K562 (cell line): ENCODE measurements around the gene DTNB. TPM values are rescaled to one million over a fixed set of nuclear protein-coding genes. Genes with fewer than 3 reads are reported as not detected.

Experiments
- ATAC-seq: fragments of 200-7000 bp; cut with Tn5 transposase; 3 replicates; pipeline ENCODE4 v1.9.1; 2020; ENCODE audit warnings: moderate library complexity
- BruUV-seq: library from RNA; stranded (reverse); fragments of 400-500 nt; replicated peaks from 2 replicates; lab custom pipeline; 2021; lab: Mats Ljungman, UMichigan
- CTCF ChIA-PET: fragments of 300-600 bp; formaldehyde crosslinking; extraction: SDS; loops from one replicate; lab custom pipeline; 2021; ENCODE audit warnings: low intra/inter-chr PET ratio; lab: Yijun Ruan, JAX
- POLR2A ChIA-PET: fragments of 300-600, 350-650 bp; sonication (Branson Sonifier 250); formaldehyde crosslinking; extraction: SDS; loops from one replicate; lab custom pipeline; 2021; ENCODE audit warnings: antibody characterized with exemption, inconsistent platforms; lab: Yijun Ruan, JAX
- DNase-seq, 4 experiments: peaks; one replicate each; pipeline versions ENCODE4 v3.0.0 to v3.0.0-alpha.2; 2011 to 2018; ENCODE audit warnings: low spot score in 3 of 4, mixed read lengths in 3 of 4; ENCODE audit errors: extremely low read depth in 1 of 4
- FAIRE-seq: peaks from 2 replicates; lab custom pipeline; 2011; peaks lifted over from hg19 to GRCh38; lab: Jason Lieb, UNC
- H2AFZ ChIP-seq: 2 replicates; pipeline ENCODE4 v1.6.0; 2011; ENCODE audit warnings: low read depth, low read length, control low read depth, inconsistent platforms
- H3K27ac ChIP-seq: fragments of 200-600 bp; 3 replicates; pipeline ENCODE4 v1.8.0; 2011; ENCODE audit warnings: low read depth, mild to moderate bottlenecking, control low read depth, inconsistent platforms, low read length, moderate library complexity, mixed read lengths; ENCODE audit errors: extremely low read depth
- H3K27me3 ChIP-seq, 2 experiments: fragments of 300-600 bp in 1 of 2; 2 replicates in 1 of 2; 3 replicates in 1 of 2; pipeline versions ENCODE4 v1.6.0 to v1.8.0; 2011; ENCODE audit warnings: inconsistent platforms in 2 of 2, low read length in 2 of 2, mild to moderate bottlenecking in 1 of 2, mixed read lengths in 1 of 2, moderate library complexity in 1 of 2; ENCODE audit not compliant: control insufficient read depth in 2 of 2, insufficient read depth in 2 of 2
- H3K36me3 ChIP-seq: fragments of 300-600 bp; 3 replicates; pipeline ENCODE4 v1.8.0; 2011; ENCODE audit warnings: mild to moderate bottlenecking, low read length, inconsistent platforms; ENCODE audit not compliant: control insufficient read depth, insufficient read depth
- H3K4me1 ChIP-seq, 2 experiments: fragments of 200-600 bp in 1 of 2; replicated peaks in 1 of 2; 2 replicates in 1 of 2; 3 replicates in 1 of 2; pipeline versions ENCODE4 v1.5.1 to v1.8.0; 2011; ENCODE audit warnings: inconsistent platforms in 2 of 2, low read length in 2 of 2, mild to moderate bottlenecking in 1 of 2, mixed read lengths in 1 of 2, moderate library complexity in 1 of 2; ENCODE audit not compliant: control insufficient read depth in 2 of 2, insufficient read depth in 2 of 2
- H3K4me2 ChIP-seq: 2 replicates; pipeline ENCODE4 v1.6.1; 2011; ENCODE audit warnings: low read length, control low read depth, inconsistent platforms, mixed read lengths; ENCODE audit not compliant: insufficient read depth
- H3K4me3 ChIP-seq: fragments of 200-600 bp; sonication (generic), shearing (Covaris generic); 2 replicates; pipeline ENCODE4 v1.5.1; 2016; ENCODE audit warnings: control low read depth, inconsistent platforms
- H3K79me2 ChIP-seq: fragments of 200-600 bp; 3 replicates; pipeline ENCODE4 v1.8.0; 2011; ENCODE audit warnings: low read length, inconsistent platforms; ENCODE audit not compliant: control insufficient read depth, insufficient read depth
- H3K9ac ChIP-seq, 2 experiments: 2 replicates each; pipeline versions ENCODE4 v1.6.0 to v1.6.1; 2011; ENCODE audit warnings: low read depth in 2 of 2, low read length in 2 of 2, control low read depth in 1 of 2, inconsistent platforms in 1 of 2, mild to moderate bottlenecking in 1 of 2, mixed read lengths in 1 of 2; ENCODE audit not compliant: insufficient read depth in 1 of 2
- H3K9me1 ChIP-seq: one replicate; pipeline ENCODE4 v1.6.0; 2011; ENCODE audit warnings: inconsistent platforms, mild to moderate bottlenecking, low read length, moderate library complexity; ENCODE audit not compliant: control insufficient read depth, insufficient read depth
- H3K9me3 ChIP-seq: replicated peaks from 2 replicates; pipeline ENCODE4 v1.5.1; 2011; ENCODE audit warnings: low read depth, low read length, inconsistent platforms; ENCODE audit not compliant: control insufficient read depth, insufficient read depth
- H4K20me1 ChIP-seq: replicated peaks from 2 replicates; pipeline ENCODE4 v1.6.1; 2011; ENCODE audit warnings: low read length, inconsistent platforms, mixed read lengths; ENCODE audit not compliant: control insufficient read depth, insufficient read depth
- CBX5 ChIP-seq: IDR thresholded peaks from 2 replicates; pipeline ENCODE4 v1.6.1; 2014; ENCODE audit warnings: low read depth, borderline replicate concordance
- HMGXB4 ChIP-seq: sonication (generic); formaldehyde crosslinking; IDR thresholded peaks from 2 replicates; pipeline ENCODE4 v1.8.1; 2023; ENCODE audit warnings: mild to moderate bottlenecking, missing genetic modification reagents
- MEF2D ChIP-seq: conservative IDR thresholded peaks from 2 replicates; pipeline ENCODE4 v1.6.1; 2016; ENCODE audit warnings: low read depth, missing genetic modification characterization, missing compliant biosample characterization
- XRCC3 ChIP-seq: fragments of 450-650 bp; IDR thresholded peaks from 2 replicates; pipeline ENCODE4 v1.6.1; 2017; ENCODE audit warnings: mild to moderate bottlenecking, moderate library complexity
- WGBS: fragments of 100-300 bp; shearing (Covaris generic); methylation state at CpG from one replicate; pipeline ENCODE4 v1.1.6; 2016; ENCODE audit warnings: low coverage, mixed read lengths; ENCODE audit not compliant: insufficient coverage; ENCODE audit errors: missing lambda C conversion rate; 5-methylcytosine and 5-hydroxymethylcytosine counted together
- in situ Hi-C: fragments of 300-500 bp; cut with MboI; formaldehyde crosslinking; loops from 4 replicates; pipeline ENCODE4 v1.15.0; 2018; ENCODE audit warnings: inconsistent platforms, mixed read lengths
- intact Hi-C: fragments of 100-400 bp; cut with micrococcal nuclease; formaldehyde crosslinking; loops from 2 replicates; pipeline ENCODE4 v1.14.2; 2022
- polyA plus RNA-seq, 8 experiments: library from polyadenylated mRNA; depleted of rRNA in 4 of 8; stranded (reverse) in 5 of 8; unstranded in 3 of 8; fragments of >200 nt; fragmentation: Nextera tagmentation in 2 of 8; fragmentation: Illumina TruSeq in 1 of 8; extraction: Ambion mirVana in 2 of 8; extraction: Trizol in 1 of 8; gene quantifications; 2 replicates each; pipeline versions ENCODE4 v1.2.1 to v1.2.3, GENCODE V29; 2011 to 2014; ENCODE audit warnings: inconsistent platforms in 1 of 8, missing spikeins in 1 of 8
- total RNA-seq, 7 experiments: library from RNA; depleted of rRNA in 6 of 7; stranded (reverse); fragments of >200 nt in 6 of 7; fragmentation: Illumina TruSeq in 2 of 7; extraction: Trizol in 2 of 7; gene quantifications; 2 replicates each; pipeline versions ENCODE4 v1.2.1 to v1.2.3, GENCODE V29; 2011 to 2021; ENCODE audit warnings: low replicate concordance in 1 of 7

The DTNB gene
- total and polyA plus RNA-seq, 9 of the 15 experiments (the other 6 are each of a cell fraction or from before 2014, with no cell fraction given) = 0.18 to 2.0 (median 0.77) TPM; not detected in 2

DNA sequence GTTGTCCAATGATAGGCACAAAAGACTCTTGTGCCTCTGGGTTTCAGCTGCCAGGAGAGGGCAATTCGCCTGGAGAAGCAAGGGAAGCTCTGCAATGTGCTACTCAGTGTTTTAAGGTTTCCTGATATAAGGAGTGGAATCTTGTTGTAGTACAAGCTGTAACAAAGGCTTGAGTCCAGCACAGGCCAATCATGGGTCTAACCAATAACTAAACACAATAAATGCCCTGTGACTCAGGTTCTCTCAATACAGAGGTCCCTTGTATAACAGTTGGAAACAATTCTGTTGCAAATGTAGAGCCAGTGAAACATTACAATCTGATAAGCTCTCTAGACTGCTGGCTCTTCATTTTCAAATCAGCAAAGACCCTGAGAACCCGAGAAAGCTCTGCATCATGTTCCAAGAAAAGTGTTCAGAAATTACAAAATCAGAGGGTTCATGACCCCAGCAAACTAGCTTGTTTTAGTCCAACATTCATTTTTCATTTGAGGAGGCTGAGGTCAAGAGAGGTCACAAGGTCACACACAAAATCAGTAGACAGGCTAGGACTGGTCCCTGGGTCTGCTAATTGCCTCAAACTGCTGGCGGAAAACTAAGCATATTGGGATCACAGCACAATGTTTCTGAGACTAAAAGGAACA is 272.7 kb downstream of the DTNB start:
- no peak overlapping the region for H3K9ac ChIP-seq
- no peaks in the 10 kb centered on the region for H3K4me1 ChIP-seq
- H2AFZ ChIP-seq = no peak overlapping the region
- no peak overlapping the region for H3K4me2 ChIP-seq
- H3K9me1 ChIP-seq = no peaks in the 10 kb centered on the region
- CTCF ChIA-PET = no interaction called here
- H3K36me3 ChIP-seq = no peaks in the 10 kb centered on the region
- H3K27me3 ChIP-seq = peaks cover 15 to 44% of the 10 kb centered on the region in 2 experiments
- no peak overlapping the region for H3K4me3 ChIP-seq
- in situ Hi-C loops = no loop called here
- POLR2A ChIA-PET = no interaction called here
- DNase-seq (no peak), ATAC-seq (no peak), FAIRE-seq (no peak)
- intact Hi-C loops = no loop called here
- no peak overlapping the region for H3K27ac ChIP-seq
- no peaks in the 10 kb centered on the region for H3K79me2 ChIP-seq
- no peaks in the 10 kb centered on the region for H3K9me3 ChIP-seq
- 3% methylated on average over 3 of the region's 3 CpGs for WGBS
- no peak for TF ChIP-seq XRCC3
- TF ChIP-seq HMGXB4 (CRISPR knock-in tag) = no peak
- TF ChIP-seq MEF2D (tag) = no peak
- TF ChIP-seq CBX5 = no peak
- H4K20me1 ChIP-seq = no peaks in the 10 kb centered on the region; the same call in 1 of the 2 replicates
- no TSS peak for BruUV-seq
